WTC11 (cell line): Measurements from ENCODE around the gene DDC.
"Not testable (repeated sequence)": the region's sequence is repeated elsewhere in the genome, so short reads cannot be mapped to it uniquely, and the experiment has no call there.

Experiments used
- CBFB ChIP-seq: sonication (generic); formaldehyde crosslinking; IDR thresholded peaks from 2 replicates; pipeline ENCODE4 v1.8.1; 2022; ENCODE audit warnings: mild to moderate bottlenecking, low read depth, missing genetic modification reagents
- TEAD4 ChIP-seq: sonication (generic); formaldehyde crosslinking; IDR thresholded peaks from 2 replicates; pipeline ENCODE4 v1.8.0; 2022; ENCODE audit warnings: mild to moderate bottlenecking, missing genetic modification reagents
- TF ChIP-seq, protein P1 (sequence below): sonication (generic); formaldehyde crosslinking; conservative IDR thresholded peaks from 2 replicates; pipeline ENCODE4 v1.8.1; 2023; ENCODE audit warnings: mild to moderate bottlenecking, low read depth, missing genetic modification reagents, moderate library complexity

- not testable (repeated sequence) for TF ChIP-seq CBFB, TEAD4 (CRISPR knock-in tag)
- TF ChIP-seq, protein P1, sequence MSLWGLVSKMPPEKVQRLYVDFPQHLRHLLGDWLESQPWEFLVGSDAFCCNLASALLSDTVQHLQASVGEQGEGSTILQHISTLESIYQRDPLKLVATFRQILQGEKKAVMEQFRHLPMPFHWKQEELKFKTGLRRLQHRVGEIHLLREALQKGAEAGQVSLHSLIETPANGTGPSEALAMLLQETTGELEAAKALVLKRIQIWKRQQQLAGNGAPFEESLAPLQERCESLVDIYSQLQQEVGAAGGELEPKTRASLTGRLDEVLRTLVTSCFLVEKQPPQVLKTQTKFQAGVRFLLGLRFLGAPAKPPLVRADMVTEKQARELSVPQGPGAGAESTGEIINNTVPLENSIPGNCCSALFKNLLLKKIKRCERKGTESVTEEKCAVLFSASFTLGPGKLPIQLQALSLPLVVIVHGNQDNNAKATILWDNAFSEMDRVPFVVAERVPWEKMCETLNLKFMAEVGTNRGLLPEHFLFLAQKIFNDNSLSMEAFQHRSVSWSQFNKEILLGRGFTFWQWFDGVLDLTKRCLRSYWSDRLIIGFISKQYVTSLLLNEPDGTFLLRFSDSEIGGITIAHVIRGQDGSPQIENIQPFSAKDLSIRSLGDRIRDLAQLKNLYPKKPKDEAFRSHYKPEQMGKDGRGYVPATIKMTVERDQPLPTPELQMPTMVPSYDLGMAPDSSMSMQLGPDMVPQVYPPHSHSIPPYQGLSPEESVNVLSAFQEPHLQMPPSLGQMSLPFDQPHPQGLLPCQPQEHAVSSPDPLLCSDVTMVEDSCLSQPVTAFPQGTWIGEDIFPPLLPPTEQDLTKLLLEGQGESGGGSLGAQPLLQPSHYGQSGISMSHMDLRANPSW, result not testable (repeated sequence)
These were observed 11.2 kb upstream of the DDC start for GRCh38 chr7:50576388-50576787.
